PC-9 (cell line): ENCODE data around the gene LRMDA. TPM values are rescaled to one million over a fixed set of nuclear protein-coding genes. Genes with fewer than 3 reads are reported as not detected.

Experiments
- BruUV-seq: library from RNA; stranded (reverse); fragments of 400-500 nt; replicated peaks from 2 replicates; lab custom pipeline; 2021; lab: Mats Ljungman, UMichigan
- CTCF ChIA-PET: fragments of 300-600 bp; sonication (Branson Sonifier 250); formaldehyde crosslinking; loops from one replicate; lab custom pipeline; 2022; ENCODE audit warnings: antibody characterized with exemption; lab: Charles Lee
- POLR2A ChIA-PET: fragments of 300-600 bp; sonication (Branson Sonifier 250); formaldehyde crosslinking; loops from one replicate; lab custom pipeline; 2022; ENCODE audit warnings: antibody characterized with exemption; ENCODE audit not compliant: unreplicated experiment; lab: Charles Lee
- DNase-seq, 2 experiments: peaks; one replicate each; pipeline versions ENCODE4 v3.0.0 to v3.0.0-alpha.2; 2015 to 2022; ENCODE audit warnings: mixed read lengths in 1 of 2
- H2AFZ ChIP-seq: fragments of 200-600 bp; sonication (generic); 2 replicates; pipeline ENCODE4 v1.8.1; 2017; ENCODE audit warnings: antibody characterized with exemption
- H3F3A ChIP-seq: fragments of 200-600 bp; sonication (generic); 2 replicates; pipeline ENCODE4 v1.8.1; 2017; ENCODE audit warnings: antibody characterized with exemption, mild to moderate bottlenecking, low read depth; ENCODE audit not compliant: insufficient read depth
- H3K27ac ChIP-seq: fragments of 200-600 bp; sonication (generic); 2 replicates; pipeline ENCODE4 v1.6.1; 2016; ENCODE audit warnings: mixed run types
- H3K27me3 ChIP-seq: fragments of 200-600 bp; sonication (generic); 2 replicates; pipeline ENCODE4 v1.6.1; 2016; ENCODE audit warnings: low read depth, mixed run types; ENCODE audit not compliant: insufficient read depth
- H3K36me3 ChIP-seq: fragments of 200-600 bp; sonication (generic); 2 replicates; pipeline ENCODE4 v1.6.1; 2016; ENCODE audit warnings: low read depth, mixed run types
- H3K4me1 ChIP-seq: fragments of 200-600 bp; sonication (generic); replicated peaks from 2 replicates; pipeline ENCODE4 v1.6.1; 2016; ENCODE audit warnings: mixed run types; ENCODE audit not compliant: insufficient read depth
- H3K4me2 ChIP-seq: fragments of 200-600 bp; sonication (generic); 2 replicates; pipeline ENCODE4 v1.6.1; 2017; ENCODE audit warnings: mixed run types
- H3K4me3 ChIP-seq: fragments of 200-600 bp; sonication (generic); 2 replicates; pipeline ENCODE4 v1.6.1; 2016; ENCODE audit warnings: mixed run types
- H3K79me2 ChIP-seq: fragments of 200-600 bp; sonication (generic); 2 replicates; pipeline ENCODE4 v1.6.1; 2017; ENCODE audit warnings: low read depth, mixed run types
- H3K9me2 ChIP-seq: fragments of 200-600 bp; sonication (generic); 2 replicates; pipeline ENCODE4 v1.8.1; 2017; ENCODE audit warnings: mild to moderate bottlenecking; ENCODE audit not compliant: insufficient read depth
- H3K9me3 ChIP-seq: fragments of 200-600 bp; sonication (generic); 2 replicates; pipeline ENCODE4 v1.8.1; 2016; ENCODE audit warnings: low read depth; ENCODE audit not compliant: insufficient read depth
- H4K20me1 ChIP-seq: fragments of 200-600 bp; sonication (generic); 2 replicates; pipeline ENCODE4 v1.8.1; 2017; ENCODE audit not compliant: insufficient read depth
- CTCF ChIP-seq: fragments of 200-600 bp; sonication (generic); conservative IDR thresholded peaks from 2 replicates; pipeline ENCODE4 v1.6.1; 2017; ENCODE audit warnings: mixed run types, antibody characterized with exemption, mild to moderate bottlenecking, moderate library complexity
- EZH2 ChIP-seq: fragments of 200-600 bp; sonication (generic); IDR thresholded peaks from 2 replicates; pipeline ENCODE4 v1.8.0; 2017; ENCODE audit warnings: antibody characterized with exemption, low read depth
- intact Hi-C: fragments of 100-400 bp; cut with micrococcal nuclease; formaldehyde crosslinking; loops from one replicate; pipeline ENCODE4 v1.10.0; 2022; ENCODE audit not compliant: unreplicated experiment
- total RNA-seq: library from RNA; stranded (reverse); gene quantifications from 2 replicates; pipeline ENCODE4 v1.2.3, GENCODE V29; 2021

LRMDA gene
- total RNA-seq, 1 experiment from 2014 or later: not detected

- TF ChIP-seq EZH2 (no peak), CTCF (no peak)
- CTCF ChIA-PET: no interaction called here
- H4K20me1 ChIP-seq: no peaks in the 10 kb centered on the region
- H3K9me2 ChIP-seq: no peaks in the 10 kb centered on the region; the same call in 1 of the 2 replicates
- H3K4me1 ChIP-seq: no peaks in the 10 kb centered on the region
- POLR2A ChIA-PET: no interaction called here
- no peaks in the 10 kb centered on the region for H3K36me3 ChIP-seq
- no peak overlapping the region for H3K4me3 ChIP-seq
- no peaks in the 10 kb centered on the region for H3K27me3 ChIP-seq
- BruUV-seq: no TSS peak
- 0 out of 2 replicates have a peak, but pooled peaks cover 3% of the 10 kb centered on the region for H3K9me3 ChIP-seq
- no peaks in the 10 kb centered on the region for H3K79me2 ChIP-seq
- DNase-seq: no peak
- H3F3A ChIP-seq: no peaks in the 10 kb centered on the region
- H3K27ac ChIP-seq: no peak overlapping the region
- no peak overlapping the region for H2AFZ ChIP-seq
- no peak overlapping the region for H3K4me2 ChIP-seq
- intact Hi-C loops: no loop called here
Observed at GRCh38 chr10:75662715-75663114, 231.3 kb downstream of the LRMDA start.

- CTCF ChIA-PET: no interaction called here
Observed at GRCh38 chr10:75663947-75664664, 232.7 kb downstream of the LRMDA start.

GRCh38 chr10:75664968-75665367 is 233.5 kb downstream of the LRMDA start:
- H3K36me3 ChIP-seq: no peaks in the 10 kb centered on the region
- CTCF ChIA-PET: no interaction called here
- no peaks in the 10 kb centered on the region for H3F3A ChIP-seq
- no TSS peak for BruUV-seq
- DNase-seq: no peak
- 0 out of 2 replicates have a peak, but pooled peaks cover 3% of the 10 kb centered on the region for H3K9me3 ChIP-seq
- H3K27me3 ChIP-seq: no peaks in the 10 kb centered on the region
- no peak overlapping the region for H3K27ac ChIP-seq
- H3K4me3 ChIP-seq: no peak overlapping the region
- H3K79me2 ChIP-seq: no peaks in the 10 kb centered on the region
- TF ChIP-seq CTCF (no peak), EZH2 (no peak)
- no peak overlapping the region for H3K4me2 ChIP-seq
- intact Hi-C loops: no loop called here
- POLR2A ChIA-PET: no interaction called here
- H4K20me1 ChIP-seq: no peaks in the 10 kb centered on the region
- no peaks in the 10 kb centered on the region; the same call in 1 of the 2 replicates for H3K9me2 ChIP-seq
- no peak overlapping the region for H2AFZ ChIP-seq
- H3K4me1 ChIP-seq: no peaks in the 10 kb centered on the region

More at GRCh38 chr10:75663947-75664664, 232.7 kb downstream of the LRMDA start:
- Histone ChIP-seq H3K4me2 (no peak overlapping the region), H3F3A (no peaks in the 10 kb centered on the region), H3K27me3 (no peaks in the 10 kb centered on the region), H3K9me3 (0 out of 2 replicates have a peak, but pooled peaks cover 3% of the 10 kb centered on the region), H3K27ac (no peak overlapping the region), H3K9me2 (no peaks in the 10 kb centered on the region; the same call in 1 of the 2 replicates), H3K4me1 (no peaks in the 10 kb centered on the region), H2AFZ (no peak overlapping the region), H3K36me3 (no peaks in the 10 kb centered on the region), H4K20me1 (no peaks in the 10 kb centered on the region), H3K4me3 (no peak overlapping the region), H3K79me2 (no peaks in the 10 kb centered on the region)
- POLR2A ChIA-PET: no interaction called here
- no TSS peak for BruUV-seq
- intact Hi-C loops: no loop called here
- DNase-seq: no peak
- TF ChIP-seq CTCF (no peak), EZH2 (no peak)
